Neural cell (in vitro differentiated cells): Measurements from ENCODE around the gene FUT1.

ENCODE experiments used
- EP300 ChIP-seq: fragments of 450-650 bp; conservative IDR thresholded peaks from 2 replicates; pipeline ENCODE4 v1.6.1; 2014; ENCODE audit warnings: antibody characterized with exemption, mild to moderate bottlenecking, moderate library complexity; ENCODE audit not compliant: poor library complexity, severe bottlenecking
- EZH2 ChIP-seq: fragments of 200-600, 300-800 bp; shearing (Covaris generic), sonication (generic); IDR thresholded peaks from 2 replicates; pipeline ENCODE4 v1.6.1; 2014; ENCODE audit warnings: antibody characterized with exemption, low read length, borderline replicate concordance, mild to moderate bottlenecking; ENCODE audit not compliant: insufficient read depth, poor library complexity, severe bottlenecking
- MXI1 ChIP-seq: fragments of 450-650 bp; conservative IDR thresholded peaks from 2 replicates; pipeline ENCODE4 v1.6.1; 2014; ENCODE audit warnings: antibody characterized with exemption, mild to moderate bottlenecking; ENCODE audit not compliant: poor library complexity, severe bottlenecking
- POLR2AphosphoS5 ChIP-seq: IDR thresholded peaks from 2 replicates; pipeline ENCODE4 v1.6.1; 2012
- RAD21 ChIP-seq: fragments of 450-650 bp; conservative IDR thresholded peaks from 2 replicates; pipeline ENCODE4 v1.6.1; 2014; ENCODE audit warnings: antibody characterized with exemption, mild to moderate bottlenecking, moderate library complexity
- TAF1 ChIP-seq: IDR thresholded peaks from 2 replicates; pipeline ENCODE4 v1.6.1; 2012; ENCODE audit warnings: low read depth
- TF ChIP-seq, protein P1 (sequence below): fragments of 450-650 bp; IDR thresholded peaks from 2 replicates; pipeline ENCODE4 v1.5.1; 2014; ENCODE audit warnings: antibody characterized with exemption, mild to moderate bottlenecking, moderate library complexity; ENCODE audit not compliant: poor library complexity, severe bottlenecking
- TF ChIP-seq, protein P2 (sequence below): IDR thresholded peaks from 2 replicates; pipeline ENCODE4 v1.6.1; 2012; ENCODE audit warnings: borderline replicate concordance

DNA sequence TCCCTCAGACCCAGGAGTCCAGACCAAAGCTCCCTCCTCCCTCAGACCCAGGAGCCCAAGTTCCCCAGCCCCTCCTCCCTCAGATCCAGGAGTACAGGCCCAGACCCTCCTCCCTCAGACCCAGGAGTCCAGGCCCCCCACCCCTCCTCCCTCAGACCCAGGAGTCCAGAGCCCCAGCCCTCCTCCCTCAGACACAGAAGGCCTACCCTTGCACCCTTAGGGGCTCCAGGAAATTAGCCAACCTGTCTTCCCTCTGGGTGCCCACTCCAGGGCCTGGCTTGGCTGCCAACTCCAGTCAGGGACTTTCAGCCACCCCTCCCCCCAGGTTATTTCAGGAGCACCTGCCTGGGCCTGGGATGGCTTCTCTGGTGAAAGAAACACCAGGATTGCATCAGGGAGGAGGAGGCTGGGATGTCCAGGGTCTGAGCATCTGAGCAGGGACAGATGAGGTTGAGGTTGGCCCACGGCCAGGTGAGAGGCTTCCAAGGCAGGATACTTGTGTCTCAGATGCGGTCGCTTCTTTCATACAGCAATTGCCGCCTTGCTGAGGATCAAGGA is 2.7 kb upstream of the FUT1 start, which contains the start of gene FGF21:
- TF ChIP-seq, protein P1, sequence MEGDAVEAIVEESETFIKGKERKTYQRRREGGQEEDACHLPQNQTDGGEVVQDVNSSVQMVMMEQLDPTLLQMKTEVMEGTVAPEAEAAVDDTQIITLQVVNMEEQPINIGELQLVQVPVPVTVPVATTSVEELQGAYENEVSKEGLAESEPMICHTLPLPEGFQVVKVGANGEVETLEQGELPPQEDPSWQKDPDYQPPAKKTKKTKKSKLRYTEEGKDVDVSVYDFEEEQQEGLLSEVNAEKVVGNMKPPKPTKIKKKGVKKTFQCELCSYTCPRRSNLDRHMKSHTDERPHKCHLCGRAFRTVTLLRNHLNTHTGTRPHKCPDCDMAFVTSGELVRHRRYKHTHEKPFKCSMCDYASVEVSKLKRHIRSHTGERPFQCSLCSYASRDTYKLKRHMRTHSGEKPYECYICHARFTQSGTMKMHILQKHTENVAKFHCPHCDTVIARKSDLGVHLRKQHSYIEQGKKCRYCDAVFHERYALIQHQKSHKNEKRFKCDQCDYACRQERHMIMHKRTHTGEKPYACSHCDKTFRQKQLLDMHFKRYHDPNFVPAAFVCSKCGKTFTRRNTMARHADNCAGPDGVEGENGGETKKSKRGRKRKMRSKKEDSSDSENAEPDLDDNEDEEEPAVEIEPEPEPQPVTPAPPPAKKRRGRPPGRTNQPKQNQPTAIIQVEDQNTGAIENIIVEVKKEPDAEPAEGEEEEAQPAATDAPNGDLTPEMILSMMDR, result no peak
- TF ChIP-seq EP300 (no peak), POLR2AphosphoS5 (no peak), EZH2 (no peak), RAD21 (no peak), MXI1 (no peak), TAF1 (no peak)
- TF ChIP-seq, protein P2, sequence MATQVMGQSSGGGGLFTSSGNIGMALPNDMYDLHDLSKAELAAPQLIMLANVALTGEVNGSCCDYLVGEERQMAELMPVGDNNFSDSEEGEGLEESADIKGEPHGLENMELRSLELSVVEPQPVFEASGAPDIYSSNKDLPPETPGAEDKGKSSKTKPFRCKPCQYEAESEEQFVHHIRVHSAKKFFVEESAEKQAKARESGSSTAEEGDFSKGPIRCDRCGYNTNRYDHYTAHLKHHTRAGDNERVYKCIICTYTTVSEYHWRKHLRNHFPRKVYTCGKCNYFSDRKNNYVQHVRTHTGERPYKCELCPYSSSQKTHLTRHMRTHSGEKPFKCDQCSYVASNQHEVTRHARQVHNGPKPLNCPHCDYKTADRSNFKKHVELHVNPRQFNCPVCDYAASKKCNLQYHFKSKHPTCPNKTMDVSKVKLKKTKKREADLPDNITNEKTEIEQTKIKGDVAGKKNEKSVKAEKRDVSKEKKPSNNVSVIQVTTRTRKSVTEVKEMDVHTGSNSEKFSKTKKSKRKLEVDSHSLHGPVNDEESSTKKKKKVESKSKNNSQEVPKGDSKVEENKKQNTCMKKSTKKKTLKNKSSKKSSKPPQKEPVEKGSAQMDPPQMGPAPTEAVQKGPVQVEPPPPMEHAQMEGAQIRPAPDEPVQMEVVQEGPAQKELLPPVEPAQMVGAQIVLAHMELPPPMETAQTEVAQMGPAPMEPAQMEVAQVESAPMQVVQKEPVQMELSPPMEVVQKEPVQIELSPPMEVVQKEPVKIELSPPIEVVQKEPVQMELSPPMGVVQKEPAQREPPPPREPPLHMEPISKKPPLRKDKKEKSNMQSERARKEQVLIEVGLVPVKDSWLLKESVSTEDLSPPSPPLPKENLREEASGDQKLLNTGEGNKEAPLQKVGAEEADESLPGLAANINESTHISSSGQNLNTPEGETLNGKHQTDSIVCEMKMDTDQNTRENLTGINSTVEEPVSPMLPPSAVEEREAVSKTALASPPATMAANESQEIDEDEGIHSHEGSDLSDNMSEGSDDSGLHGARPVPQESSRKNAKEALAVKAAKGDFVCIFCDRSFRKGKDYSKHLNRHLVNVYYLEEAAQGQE, result no peak
